ENCODE results near the gene CXCL14.

The CXCL14 gene

GRCh38 chr5:135555530-135555929, 23.3 kb downstream of the CXCL14 start:
- H3K36me3 ChIP-seq (replicated peaks in 1 of 2; ENCODE audit: control insufficient read depth in 2 of 2, insufficient read depth in 2 of 2, low read length in 2 of 2) = no peaks in the 10 kb centered on the region
- H3K27ac ChIP-seq (replicated peaks; ENCODE audit: low read length) = no peak overlapping the region
- H4K91ac ChIP-seq (ENCODE audit: low read depth, low read length, poor library complexity) = no peak overlapping the region
- no peak overlapping the region for H2BK12ac ChIP-seq (ENCODE audit: low read length)
- no peak overlapping the region for H2AK5ac ChIP-seq (ENCODE audit: low read depth, low read length)
- no peaks in the 10 kb centered on the region for H3K4me1 ChIP-seq (ENCODE audit: control insufficient read depth in 2 of 2, insufficient read depth in 1 of 2, low read depth in 1 of 2, low read length in 2 of 2)
- H2AFZ ChIP-seq (ENCODE audit: low read length) = no peak overlapping the region
- no peak for DNase-seq (ENCODE audit: low spot score)
- no peak overlapping the region for H2BK15ac ChIP-seq (ENCODE audit: low read length)
- no peak overlapping the region for H3K4me2 ChIP-seq (ENCODE audit: insufficient read depth, low read length, poor library complexity, severe bottlenecking)
- H3K79me1 ChIP-seq (ENCODE audit: low read depth, low read length) = no peaks in the 10 kb centered on the region
- H3K4ac ChIP-seq (ENCODE audit: low read length) = no peak overlapping the region
- H2BK5ac ChIP-seq (ENCODE audit: low read length) = no peak overlapping the region
- H4K8ac ChIP-seq (ENCODE audit: low read depth, low read length) = no peak overlapping the region
- H3K27me3 ChIP-seq (ENCODE audit: control insufficient read depth in 3 of 3, insufficient read depth in 3 of 3, low read depth in 1 of 3, low read length in 3 of 3) = peaks cover 0 to 12% (median 9%) of the 10 kb centered on the region in 3 experiments
- H3K18ac ChIP-seq (ENCODE audit: low read length) = no peak overlapping the region
- H3K9ac ChIP-seq (ENCODE audit: low read depth, low read length, poor library complexity) = no peak overlapping the region
- no peak overlapping the region for H2BK120ac ChIP-seq (ENCODE audit: low read depth, low read length)
- no peak overlapping the region for H3K14ac ChIP-seq (ENCODE audit: low read length)
- H3K23ac ChIP-seq (ENCODE audit: low read depth, low read length, poor library complexity) = no peak overlapping the region
- no peak overlapping the region for H3K4me3 ChIP-seq (ENCODE audit: low read length in 2 of 2)
- no peaks in the 10 kb centered on the region for H3K9me3 ChIP-seq (replicated peaks in 1 of 2; ENCODE audit: control insufficient read depth in 2 of 2, insufficient read depth in 1 of 2, low read depth in 1 of 2, low read length in 2 of 2)
- no CpG with 5 or more reads among the region's 2 CpGs for WGBS, 2 donors (ENCODE audit: extremely low coverage in 2 of 2, insufficient read length in 2 of 2, insufficient replicate concordance in 1 of 2)

DNA sequence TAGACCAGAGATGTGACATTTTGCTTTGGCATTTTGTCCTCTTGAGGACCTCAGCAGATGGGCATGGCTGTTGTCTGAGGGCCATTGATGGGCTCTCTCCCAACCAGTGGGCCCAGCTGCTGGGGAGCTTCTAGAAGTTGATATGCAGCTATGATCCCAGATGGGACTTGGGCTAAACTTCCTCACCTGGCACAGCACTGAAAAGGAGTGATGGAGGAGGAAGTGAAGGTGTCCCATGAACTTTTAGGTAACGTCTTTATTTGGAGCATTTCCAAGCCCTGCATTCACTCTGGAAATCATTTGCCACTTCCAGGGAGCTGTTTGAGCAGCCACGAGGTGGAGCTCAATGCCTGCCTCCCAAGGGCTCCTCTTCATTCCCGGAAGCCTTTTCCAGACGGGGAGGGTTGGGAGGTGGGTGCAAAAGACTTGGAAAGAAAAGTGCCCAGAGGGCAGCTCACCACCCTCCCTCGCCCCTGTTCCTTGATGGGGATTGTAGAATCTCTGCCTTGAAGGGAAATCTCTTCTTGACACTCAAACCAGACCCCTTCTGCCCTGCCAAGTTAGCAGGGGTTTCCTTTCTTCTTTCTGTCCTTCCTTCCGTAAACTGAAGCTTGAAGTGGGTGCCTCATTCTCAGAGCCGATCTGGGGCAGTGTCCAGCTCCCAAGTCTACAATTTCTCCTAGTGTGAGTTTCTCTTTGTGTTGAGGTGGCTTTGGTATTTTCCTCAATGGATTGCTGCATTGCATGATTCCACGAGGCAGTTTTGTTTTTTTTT, 24.9 kb downstream of the CXCL14 start:
- Histone ChIP-seq H3K4ac (ENCODE audit: low read length) (no peak overlapping the region), H3K4me3 (ENCODE audit: low read length in 2 of 2) (no peak overlapping the region), H2BK15ac (ENCODE audit: low read length) (no peak overlapping the region), H3K36me3 (replicated peaks in 1 of 2; ENCODE audit: control insufficient read depth in 2 of 2, insufficient read depth in 2 of 2, low read length in 2 of 2) (no peaks in the 10 kb centered on the region), H3K4me1 (ENCODE audit: control insufficient read depth in 2 of 2, insufficient read depth in 1 of 2, low read depth in 1 of 2, low read length in 2 of 2) (no peaks in the 10 kb centered on the region), H3K79me1 (ENCODE audit: low read depth, low read length) (no peaks in the 10 kb centered on the region), H3K4me2 (ENCODE audit: insufficient read depth, low read length, poor library complexity, severe bottlenecking) (no peak overlapping the region), H3K27ac (replicated peaks; ENCODE audit: low read length) (no peak overlapping the region), H3K9ac (ENCODE audit: low read depth, low read length, poor library complexity) (no peak overlapping the region), H4K8ac (ENCODE audit: low read depth, low read length) (no peak overlapping the region), H2BK5ac (ENCODE audit: low read length) (no peak overlapping the region), H3K9me3 (replicated peaks in 1 of 2; ENCODE audit: control insufficient read depth in 2 of 2, insufficient read depth in 1 of 2, low read depth in 1 of 2, low read length in 2 of 2) (no peaks in the 10 kb centered on the region), H2AK5ac (ENCODE audit: low read depth, low read length) (no peak overlapping the region), H3K27me3 (ENCODE audit: control insufficient read depth in 3 of 3, insufficient read depth in 3 of 3, low read depth in 1 of 3, low read length in 3 of 3) (peaks cover 0 to 29% (median 25%) of the 10 kb centered on the region in 3 experiments), H3K23ac (ENCODE audit: low read depth, low read length, poor library complexity) (no peak overlapping the region), H2BK120ac (ENCODE audit: low read depth, low read length) (no peak overlapping the region), H2AFZ (ENCODE audit: low read length) (no peak overlapping the region), H2BK12ac (ENCODE audit: low read length) (no peak overlapping the region), H3K14ac (ENCODE audit: low read length) (no peak overlapping the region), H4K91ac (ENCODE audit: low read depth, low read length, poor library complexity) (no peak overlapping the region), H3K18ac (ENCODE audit: low read length) (no peak overlapping the region)
- no peak for DNase-seq (ENCODE audit: low spot score)
- no CpG with 5 or more reads among the region's 8 CpGs for WGBS, 2 donors (ENCODE audit: extremely low coverage in 2 of 2, insufficient read length in 2 of 2, insufficient replicate concordance in 1 of 2)

GRCh38 chr5:135551593-135552447, 27.0 kb downstream of the CXCL14 start:
- Histone ChIP-seq H3K4me1 (ENCODE audit: control insufficient read depth in 2 of 2, insufficient read depth in 1 of 2, low read depth in 1 of 2, low read length in 2 of 2) (no peaks in the 10 kb centered on the region), H3K27me3 (ENCODE audit: control insufficient read depth in 3 of 3, insufficient read depth in 3 of 3, low read depth in 1 of 3, low read length in 3 of 3) (peaks cover 5 to 47% (median 46%) of the 10 kb centered on the region in 3 experiments), H3K27ac (replicated peaks; ENCODE audit: low read length) (no peak overlapping the region), H2AK5ac (ENCODE audit: low read depth, low read length) (no peak overlapping the region), H2BK5ac (ENCODE audit: low read length) (no peak overlapping the region), H3K4me2 (ENCODE audit: insufficient read depth, low read length, poor library complexity, severe bottlenecking) (no peak overlapping the region), H2BK15ac (ENCODE audit: low read length) (no peak overlapping the region), H3K4ac (ENCODE audit: low read length) (no peak overlapping the region), H3K9ac (ENCODE audit: low read depth, low read length, poor library complexity) (no peak overlapping the region), H3K79me1 (ENCODE audit: low read depth, low read length) (no peaks in the 10 kb centered on the region), H2BK12ac (ENCODE audit: low read length) (no peak overlapping the region), H3K36me3 (replicated peaks in 1 of 2; ENCODE audit: control insufficient read depth in 2 of 2, insufficient read depth in 2 of 2, low read length in 2 of 2) (no peaks in the 10 kb centered on the region), H3K4me3 (ENCODE audit: low read length in 2 of 2) (no peak overlapping the region), H3K14ac (ENCODE audit: low read length) (no peak overlapping the region), H2BK120ac (ENCODE audit: low read depth, low read length) (no peak overlapping the region), H3K18ac (ENCODE audit: low read length) (no peak overlapping the region), H4K91ac (ENCODE audit: low read depth, low read length, poor library complexity) (no peak overlapping the region), H3K23ac (ENCODE audit: low read depth, low read length, poor library complexity) (no peak overlapping the region), H3K9me3 (replicated peaks in 1 of 2; ENCODE audit: control insufficient read depth in 2 of 2, insufficient read depth in 1 of 2, low read depth in 1 of 2, low read length in 2 of 2) (no peaks in the 10 kb centered on the region), H2AFZ (ENCODE audit: low read length) (no peak overlapping the region), H4K8ac (ENCODE audit: low read depth, low read length) (no peak overlapping the region)
- DNase-seq (ENCODE audit: low spot score) = no peak
- no CpG with 5 or more reads among the region's 15 CpGs for WGBS, 2 donors (ENCODE audit: extremely low coverage in 2 of 2, insufficient read length in 2 of 2, insufficient replicate concordance in 1 of 2)

DNA sequence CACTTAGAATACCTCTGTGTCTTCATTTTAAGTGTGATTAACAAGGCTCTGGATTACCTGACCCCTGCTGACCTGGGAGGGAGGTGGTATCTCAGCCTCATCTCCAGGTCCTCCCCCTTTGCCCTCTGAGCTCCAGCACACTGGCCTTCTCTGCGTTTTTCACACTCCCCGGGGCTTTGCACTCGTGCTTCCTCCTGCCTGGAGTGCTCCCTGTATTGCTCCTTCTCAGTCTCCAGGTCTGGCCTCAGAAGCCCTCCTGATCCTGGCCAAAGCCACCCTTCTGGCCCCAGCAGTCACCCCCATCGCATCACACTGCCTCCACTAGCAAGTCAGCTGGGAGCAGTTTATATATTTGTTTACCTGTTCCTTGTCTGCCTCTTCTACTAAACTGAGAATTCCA, 29.4 kb downstream of the CXCL14 start:
- Histone ChIP-seq H2AFZ (ENCODE audit: low read length) (no peak overlapping the region), H2BK5ac (ENCODE audit: low read length) (no peak overlapping the region), H3K79me1 (ENCODE audit: low read depth, low read length) (no peaks in the 10 kb centered on the region), H2AK5ac (ENCODE audit: low read depth, low read length) (no peak overlapping the region), H3K4me3 (ENCODE audit: low read length in 2 of 2) (no peak overlapping the region), H3K9ac (ENCODE audit: low read depth, low read length, poor library complexity) (no peak overlapping the region), H3K23ac (ENCODE audit: low read depth, low read length, poor library complexity) (no peak overlapping the region), H3K4me1 (ENCODE audit: control insufficient read depth in 2 of 2, insufficient read depth in 1 of 2, low read depth in 1 of 2, low read length in 2 of 2) (peaks cover 0 to 12% of the 10 kb centered on the region in 2 donors), H3K4ac (ENCODE audit: low read length) (no peak overlapping the region), H4K91ac (ENCODE audit: low read depth, low read length, poor library complexity) (no peak overlapping the region), H3K9me3 (replicated peaks in 1 of 2; ENCODE audit: control insufficient read depth in 2 of 2, insufficient read depth in 1 of 2, low read depth in 1 of 2, low read length in 2 of 2) (no peaks in the 10 kb centered on the region), H3K18ac (ENCODE audit: low read length) (no peak overlapping the region), H4K8ac (ENCODE audit: low read depth, low read length) (no peak overlapping the region), H2BK12ac (ENCODE audit: low read length) (no peak overlapping the region), H3K4me2 (ENCODE audit: insufficient read depth, low read length, poor library complexity, severe bottlenecking) (no peak overlapping the region), H3K27ac (replicated peaks; ENCODE audit: low read length) (no peak overlapping the region), H3K27me3 (ENCODE audit: control insufficient read depth in 3 of 3, insufficient read depth in 3 of 3, low read depth in 1 of 3, low read length in 3 of 3) (peaks cover 19 to 72% (median 65%) of the 10 kb centered on the region in 3 experiments), H3K36me3 (replicated peaks in 1 of 2; ENCODE audit: control insufficient read depth in 2 of 2, insufficient read depth in 2 of 2, low read length in 2 of 2) (no peaks in the 10 kb centered on the region), H2BK120ac (ENCODE audit: low read depth, low read length) (no peak overlapping the region), H3K14ac (ENCODE audit: low read length) (no peak overlapping the region), H2BK15ac (ENCODE audit: low read length) (no peak overlapping the region)
- no peak for DNase-seq (ENCODE audit: low spot score)
- no CpG with 5 or more reads among the region's 4 CpGs for WGBS, 2 donors (ENCODE audit: extremely low coverage in 2 of 2, insufficient read length in 2 of 2, insufficient replicate concordance in 1 of 2)

Measured in neuronal stem cell (in vitro differentiated cells).